Fibroblast of upper back skin (primary cell): Measurements from ENCODE around the gene TTC16.
A peak's percentile ranks its signal among the peaks of the same experiment; 100 is the strongest.

Experiments used
- DNase-seq: peaks from one replicate; pipeline ENCODE4 v3.0.0-alpha.2; 2013

The TTC16 gene

GRCh38 chr9:127715470-127716337, at the start of gene TTC16, which contains the start of gene PTRH1:
Gene TTC16 (plus strand): TSS chr9:127716079. CDS start chr9:127716146, 67 bp downstream.
Gene PTRH1 (minus strand): TSS chr9:127715663. CDS start chr9:127715639, 24 bp downstream.
- DNase-seq = peak; percentile 94

- DNase-seq = no peak
These were observed 48.6 kb upstream of the TTC16 start for GRCh38 chr9:127667127-127667844.

GRCh38 chr9:127667906-127668305, 48.0 kb upstream of the TTC16 start:
- no peak for DNase-seq

- DNase-seq = no peak
These were observed 42.6 kb upstream of the TTC16 start for GRCh38 chr9:127673234-127673633.

- no peak for DNase-seq
These were observed 39.2 kb upstream of the TTC16 start for GRCh38 chr9:127676638-127677037.

GRCh38 chr9:127679506-127679905, 36.4 kb upstream of the TTC16 start:
- DNase-seq = no peak

- no peak for DNase-seq
These were observed 35.7 kb upstream of the TTC16 start for GRCh38 chr9:127680226-127680625.

- no peak for DNase-seq
These were observed 35.0 kb upstream of the TTC16 start for GRCh38 chr9:127680846-127681245.

- DNase-seq = no peak
These were observed 33.3 kb upstream of the TTC16 start for GRCh38 chr9:127682351-127683136.

- DNase-seq = peak; percentile 65
These were observed 32.2 kb upstream of the TTC16 start for GRCh38 chr9:127683723-127684122.

GRCh38 chr9:127684576-127684975, 31.3 kb upstream of the TTC16 start:
- peak; percentile 56 for DNase-seq

- no peak for DNase-seq
These were observed 29.2 kb upstream of the TTC16 start for GRCh38 chr9:127686461-127687393.

- no peak for DNase-seq
These were observed 26.4 kb upstream of the TTC16 start for GRCh38 chr9:127689329-127690000.

- DNase-seq = no peak
These were observed 25.1 kb upstream of the TTC16 start for GRCh38 chr9:127690735-127691134.

GRCh38 chr9:127692071-127692470, 23.8 kb upstream of the TTC16 start:
- DNase-seq = no peak

- no peak for DNase-seq
These were observed 22.7 kb upstream of the TTC16 start for GRCh38 chr9:127693143-127693542.

GRCh38 chr9:127693697-127694096, 22.2 kb upstream of the TTC16 start:
- no peak for DNase-seq

GRCh38 chr9:127694890-127695720, 20.8 kb upstream of the TTC16 start:
- peak; percentile 68 for DNase-seq

GRCh38 chr9:127697575-127697974, 18.3 kb upstream of the TTC16 start:
- no peak for DNase-seq

GRCh38 chr9:127698386-127698785, 17.5 kb upstream of the TTC16 start:
- DNase-seq = no peak
